WTC11 (cell line): ENCODE data around the gene GNAL. TPM values are rescaled to one million over a fixed set of nuclear protein-coding genes. Genes with fewer than 3 reads are reported as not detected.
A peak's percentile ranks its signal among the peaks of the same experiment; 100 is the strongest.

Source experiments
- ATAC-seq: fragments of 200-7000 bp; cut with Tn5 transposase; 2 replicates; pipeline ENCODE4 v1.10.0; 2021; ENCODE audit warnings: mild to moderate bottlenecking, moderate library complexity
- CTCF ChIA-PET: fragments of 300-600 bp; sonication (Branson Sonifier 250); formaldehyde crosslinking; loops from one replicate; lab custom pipeline; 2021; ENCODE audit warnings: antibody characterized with exemption; lab: Charles Lee
- POLR2A ChIA-PET: fragments of 350-600 bp; sonication (Branson Sonifier 250); formaldehyde crosslinking; loops from one replicate; lab custom pipeline; 2021; ENCODE audit warnings: antibody characterized with exemption; lab: Charles Lee
- DNase-seq: peaks from one replicate; pipeline ENCODE4 v3.0.0; 2021; ENCODE audit warnings: low spot score
- H3K27ac Mint-ChIP-seq: 2 replicates; pipeline ENCODE4 v1.8.0; 2021; ENCODE audit warnings: mixed read lengths
- H3K27me3 Mint-ChIP-seq: 2 replicates; pipeline ENCODE4 v1.8.0; 2021; ENCODE audit warnings: low read depth, mild to moderate bottlenecking, moderate library complexity, mixed read lengths
- H3K36me3 Mint-ChIP-seq: 2 replicates; pipeline ENCODE4 v1.8.0; 2021; ENCODE audit warnings: mixed read lengths
- H3K4me1 Mint-ChIP-seq: 2 replicates; pipeline ENCODE4 v1.8.0; 2022; ENCODE audit warnings: mixed read lengths
- H3K4me3 Mint-ChIP-seq: 2 replicates; pipeline ENCODE4 v1.8.0; 2021; ENCODE audit warnings: mild to moderate bottlenecking, moderate library complexity, mixed read lengths
- H3K9me3 Mint-ChIP-seq: 2 replicates; pipeline ENCODE4 v1.8.0; 2021; ENCODE audit warnings: mixed read lengths
- AFF4 ChIP-seq: sonication (generic); formaldehyde crosslinking; IDR thresholded peaks from 2 replicates; pipeline ENCODE4 v1.8.1; 2023; ENCODE audit warnings: mild to moderate bottlenecking, missing genetic modification reagents, borderline replicate concordance
- ARID4B ChIP-seq: sonication (generic); formaldehyde crosslinking; IDR thresholded peaks from 2 replicates; pipeline ENCODE4 v1.8.0; 2023; ENCODE audit warnings: missing genetic modification reagents, mild to moderate bottlenecking, borderline replicate concordance
- ATF6 ChIP-seq: sonication (generic); formaldehyde crosslinking; IDR thresholded peaks from 2 replicates; pipeline ENCODE4 v1.8.1; 2023; ENCODE audit warnings: mild to moderate bottlenecking, missing genetic modification reagents
- E2F1 ChIP-seq: sonication (generic); formaldehyde crosslinking; IDR thresholded peaks from 2 replicates; pipeline ENCODE4 v1.8.0; 2022; ENCODE audit warnings: mild to moderate bottlenecking, missing genetic modification reagents
- GTF2I ChIP-seq: fragments of 250-450 bp; sonication (Bioruptor Pico); conservative IDR thresholded peaks from 2 replicates; pipeline ENCODE4 v1.4.0; 2021; ENCODE audit warnings: mild to moderate bottlenecking
- IRF1 ChIP-seq: sonication (generic); formaldehyde crosslinking; IDR thresholded peaks from 2 replicates; pipeline ENCODE4 v1.8.0; 2023; ENCODE audit warnings: missing genetic modification reagents
- JAZF1 ChIP-seq: fragments of 250-450 bp; sonication (Bioruptor Pico); IDR thresholded peaks from 2 replicates; pipeline ENCODE4 v1.9.0; 2021; ENCODE audit warnings: moderate library complexity, mild to moderate bottlenecking, inconsistent platforms
- JUN ChIP-seq: sonication (generic); formaldehyde crosslinking; IDR thresholded peaks from 2 replicates; pipeline ENCODE4 v1.8.0; 2023; ENCODE audit warnings: mild to moderate bottlenecking, missing genetic modification reagents
- MAX ChIP-seq: sonication (generic); formaldehyde crosslinking; IDR thresholded peaks from 2 replicates; pipeline ENCODE4 v1.8.0; 2022; ENCODE audit warnings: mild to moderate bottlenecking, missing genetic modification reagents
- MYBL2 ChIP-seq: sonication (generic); formaldehyde crosslinking; IDR thresholded peaks from 2 replicates; pipeline ENCODE4 v1.8.1; 2023; ENCODE audit warnings: mild to moderate bottlenecking, moderate library complexity, missing genetic modification reagents
- NR1H2 ChIP-seq: sonication (generic); formaldehyde crosslinking; IDR thresholded peaks from 2 replicates; pipeline ENCODE4 v1.9.0; 2021; ENCODE audit warnings: mild to moderate bottlenecking, moderate library complexity, missing genetic modification reagents
- NR2C2 ChIP-seq: sonication (generic); formaldehyde crosslinking; IDR thresholded peaks from 2 replicates; pipeline ENCODE4 v1.8.0; 2022; ENCODE audit warnings: mild to moderate bottlenecking, missing genetic modification reagents
- PRDM15 ChIP-seq: sonication (generic); formaldehyde crosslinking; IDR thresholded peaks from 2 replicates; pipeline ENCODE4 v1.8.0; 2022; ENCODE audit warnings: missing genetic modification reagents
- PREB ChIP-seq: sonication (generic); formaldehyde crosslinking; IDR thresholded peaks from 2 replicates; pipeline ENCODE4 v1.8.1; 2022; ENCODE audit warnings: mild to moderate bottlenecking, missing genetic modification reagents, moderate library complexity, borderline replicate concordance
- SOX15 ChIP-seq: fragments of 250-450 bp; sonication (Bioruptor Pico); IDR thresholded peaks from 2 replicates; pipeline ENCODE4 v1.9.0; 2021; ENCODE audit warnings: mild to moderate bottlenecking
- TEAD4 ChIP-seq: sonication (generic); formaldehyde crosslinking; IDR thresholded peaks from 2 replicates; pipeline ENCODE4 v1.8.0; 2022; ENCODE audit warnings: mild to moderate bottlenecking, missing genetic modification reagents
- ZBTB21 ChIP-seq: sonication (generic); formaldehyde crosslinking; IDR thresholded peaks from 2 replicates; pipeline ENCODE4 v1.8.1; 2023; ENCODE audit warnings: mild to moderate bottlenecking, missing genetic modification reagents, borderline replicate concordance
- ZNF263 ChIP-seq: sonication (generic); formaldehyde crosslinking; IDR thresholded peaks from 2 replicates; pipeline ENCODE4 v1.8.1; 2022; ENCODE audit warnings: low read depth, mild to moderate bottlenecking, moderate library complexity, missing genetic modification reagents
- ZNF317 ChIP-seq: sonication (generic); formaldehyde crosslinking; IDR thresholded peaks from 2 replicates; pipeline ENCODE4 v1.8.1; 2023; ENCODE audit warnings: low read depth, mild to moderate bottlenecking, moderate library complexity, missing genetic modification reagents, borderline replicate concordance
- ZNF423 ChIP-seq: fragments of 250-450 bp; sonication (Bioruptor Pico); IDR thresholded peaks from 2 replicates; pipeline ENCODE4 v2.1.2; 2022; ENCODE audit warnings: mild to moderate bottlenecking, moderate library complexity
- total RNA-seq: library from RNA; stranded (reverse); gene quantifications from 3 replicates; pipeline ENCODE4 v1.2.3, GENCODE V29; 2021

GNAL gene
- total RNA-seq, 1 experiment from 2014 or later = 22.3 TPM

GRCh38 chr18:11864471-11864870 is 175.4 kb downstream of the GNAL start (continued):
- no peak for TF ChIP-seq PRDM15
- TF ChIP-seq JAZF1 = no peak
- no peak for TF ChIP-seq ZNF423 (CRISPR knock-in tag)

GRCh38 chr18:11865071-11865470 is 176.0 kb downstream of the GNAL start:
- Mint-ChIP-seq H3K4me3 (no peak overlapping the region), H3K27ac (peak overlapping the region; percentile 75), H3K4me1 (peaks cover 10% of the 10 kb centered on the region), H3K27me3 (no peaks in the 10 kb centered on the region), H3K36me3 (peaks cover 12% of the 10 kb centered on the region), H3K9me3 (no peaks in the 10 kb centered on the region)
- no peak for DNase-seq
- no peak for ATAC-seq
- ChIA-PET POLR2A (no interaction called here), CTCF (interaction anchor here (0.7 kb wide), 1 partner anchor 132 kb away, joined by 4 read pairs; no protein-coding TSS in a partner anchor)
- TF ChIP-seq E2F1 (CRISPR knock-in tag) (no peak), ZNF317 (no peak), PREB (CRISPR knock-in tag) (no peak), MYBL2 (no peak), NR2C2 (CRISPR knock-in tag) (no peak), ARID4B (no peak), ZBTB21 (CRISPR knock-in tag) (no peak), AFF4 (CRISPR knock-in tag) (no peak), ZNF263 (no peak), JUN (CRISPR knock-in tag) (no peak), GTF2I (no peak), IRF1 (CRISPR knock-in tag) (no peak), TEAD4 (no peak), NR1H2 (CRISPR knock-in tag) (no peak), MAX (CRISPR knock-in tag) (no peak), SOX15 (CRISPR knock-in tag) (no peak), ATF6 (CRISPR knock-in tag) (no peak)
